Activated CD8-positive, alpha-beta T cell treated with anti-CD3 and anti-CD28 coated beads, Interleukin-2, amount 10 ng/mL, durations not matched to agents 7 days and 5 days (primary cell): ENCODE results near the gene PARP3. TPM values are rescaled to one million over a fixed set of nuclear protein-coding genes. Genes with fewer than 3 reads are reported as not detected.
"Not testable (repeated sequence)": the region's sequence is repeated elsewhere in the genome, so short reads cannot be mapped to it uniquely, and the experiment has no call there.

Source experiments
- ATAC-seq: fragments of 150-1000 bp; cut with Tn5 transposase; one replicate; pipeline ENCODE4 v1.10.0; 2021; ENCODE audit warnings: moderate library complexity
- CTCF ChIA-PET: fragments of 350-600 bp; sonication (Branson Sonifier 250); formaldehyde crosslinking; loops from one replicate; lab custom pipeline; 2021; ENCODE audit warnings: antibody characterized with exemption; lab: Charles Lee
- POLR2A ChIA-PET: fragments of 350-600 bp; sonication (Branson Sonifier 250); formaldehyde crosslinking; loops from one replicate; lab custom pipeline; 2021; ENCODE audit warnings: antibody characterized with exemption; lab: Charles Lee
- DNase-seq: peaks from one replicate; pipeline ENCODE4 v3.0.0-alpha.2; 2020
- H3K27ac Mint-ChIP-seq: one replicate; pipeline ENCODE4 v1.8.0; 2021; ENCODE audit warnings: mild to moderate bottlenecking, mixed read lengths
- H3K27me3 Mint-ChIP-seq: one replicate; pipeline ENCODE4 v1.8.0; 2021; ENCODE audit warnings: low read depth, mixed read lengths
- H3K36me3 Mint-ChIP-seq: one replicate; pipeline ENCODE4 v1.8.0; 2021; ENCODE audit warnings: low read depth, mixed read lengths
- H3K4me1 Mint-ChIP-seq: one replicate; pipeline ENCODE4 v1.8.0; 2021; ENCODE audit warnings: low read depth, mixed read lengths
- H3K4me3 Mint-ChIP-seq: one replicate; pipeline ENCODE4 v1.8.0; 2021; ENCODE audit warnings: mild to moderate bottlenecking, mixed read lengths
- H3K9me3 Mint-ChIP-seq: one replicate; pipeline ENCODE4 v1.8.0; 2022; ENCODE audit warnings: mixed read lengths; ENCODE audit not compliant: insufficient read depth
- total RNA-seq, 2 experiments: library from RNA; stranded (reverse); gene quantifications; one replicate each; pipeline ENCODE4 v1.2.3, GENCODE V29; 2021

Gene PARP3
- total RNA-seq, 2 experiments from 2014 or later: 18.8 to 20.4 TPM

- Mint-ChIP-seq H3K4me1 (peaks cover 28% of the 10 kb centered on the region), H3K36me3 (peaks cover 5% of the 10 kb centered on the region), H3K4me3 (peak overlapping the region; percentile 96), H3K9me3 (no peaks in the 10 kb centered on the region), H3K27me3 (no peaks in the 10 kb centered on the region), H3K27ac (peak overlapping the region; percentile 93)
- POLR2A ChIA-PET: interaction anchor here (0.8 to 4.0 kb wide), 7 partner anchors 10 to 340 kb away, joined by 3 to 65 read pairs (median 4); partner anchors contain the start of genes ABHD14A, ABHD14B, PARP3 and RPL29
- ATAC-seq (peak; percentile 1), DNase-seq (no peak)
- CTCF ChIA-PET: interaction anchor here (0.6 to 3.8 kb wide), 11 partner anchors 10 to 290 kb away, joined by 3 to 57 read pairs (median 9); partner anchors contain the start of genes ABHD14A, ABHD14B, DUSP7 and PARP3
Observed at GRCh38 chr3:51983578-51984268, 41.6 kb downstream of the PARP3 start.

GRCh38 chr3:51984269-51984647, 42.1 kb downstream of the PARP3 start:
- Mint-ChIP-seq H3K36me3 (peaks cover 5% of the 10 kb centered on the region), H3K9me3 (no peaks in the 10 kb centered on the region), H3K27ac (peak overlapping the region; percentile 93), H3K4me3 (peak overlapping the region; percentile 96), H3K4me1 (peaks cover 28% of the 10 kb centered on the region), H3K27me3 (no peaks in the 10 kb centered on the region)
- ATAC-seq (no peak), DNase-seq (no peak)
- CTCF ChIA-PET: interaction anchor here (1.3 to 3.8 kb wide), 4 partner anchors 10 to 42 kb away, joined by 4 to 57 read pairs (median 28); partner anchors contain the start of genes ABHD14A, ABHD14B, PARP3 and RPL29
- POLR2A ChIA-PET: interaction anchor here (2.3 to 4.0 kb wide), 2 partner anchors 9 to 10 kb away, joined by 19 to 65 read pairs; partner anchors contain the start of genes ABHD14A, ABHD14B and RPL29

GRCh38 chr3:51985063-51985462, 42.9 kb downstream of the PARP3 start:
- ChIA-PET POLR2A (interaction anchor here (4.0 kb wide), 1 partner anchor 8 kb away, joined by 65 read pairs; the partner anchor contains the start of gene RPL29), CTCF (interaction anchor here (1.3 to 3.8 kb wide), 2 partner anchors 9 to 16 kb away, joined by 4 to 36 read pairs; partner anchors contain the start of gene RPL29)
- DNase-seq: no peak
- peaks cover 5% of the 10 kb centered on the region for H3K36me3 Mint-ChIP-seq
- no peaks in the 10 kb centered on the region for H3K9me3 Mint-ChIP-seq
- H3K27me3 Mint-ChIP-seq: no peaks in the 10 kb centered on the region
- ATAC-seq: no peak
- H3K4me1 Mint-ChIP-seq: peaks cover 28% of the 10 kb centered on the region
- no peak overlapping the region for H3K4me3 Mint-ChIP-seq
- H3K27ac Mint-ChIP-seq: no peak overlapping the region

GRCh38 chr3:51986010-51986947, 44.1 kb downstream of the PARP3 start:
- CTCF ChIA-PET: interaction anchor here (0.9 to 1.7 kb wide), 3 partner anchors 12 to 33 kb away, joined by 3 to 5 read pairs (median 3); partner anchors contain the start of gene ABHD14B
- peaks cover 6% of the 10 kb centered on the region for H3K36me3 Mint-ChIP-seq
- H3K4me3 Mint-ChIP-seq: no peak overlapping the region
- H3K9me3 Mint-ChIP-seq: no peaks in the 10 kb centered on the region
- H3K27me3 Mint-ChIP-seq: no peaks in the 10 kb centered on the region
- peaks cover 25% of the 10 kb centered on the region for H3K4me1 Mint-ChIP-seq
- DNase-seq (no peak), ATAC-seq (no peak)
- peak overlapping the region; percentile 13 for H3K27ac Mint-ChIP-seq
- POLR2A ChIA-PET: interaction anchor here (1.7 kb wide), 1 partner anchor 9 kb away, joined by 8 read pairs; the partner anchor contains the start of gene RPL29

GRCh38 chr3:51987568-51987967, 45.4 kb downstream of the PARP3 start:
- peaks cover 15% of the 10 kb centered on the region for H3K36me3 Mint-ChIP-seq
- no peak overlapping the region for H3K27ac Mint-ChIP-seq
- ATAC-seq (no peak), DNase-seq (no peak)
- peaks cover 28% of the 10 kb centered on the region for H3K4me1 Mint-ChIP-seq
- ChIA-PET CTCF (interaction anchor here (1.7 kb wide), 1 partner anchor 14 kb away, joined by 5 read pairs; the partner anchor contains the start of gene ABHD14B), POLR2A (interaction anchor here (1.7 kb wide), 1 partner anchor 8 kb away, joined by 8 read pairs; the partner anchor contains the start of gene RPL29)
- no peaks in the 10 kb centered on the region for H3K9me3 Mint-ChIP-seq
- no peaks in the 10 kb centered on the region for H3K27me3 Mint-ChIP-seq
- no peak overlapping the region for H3K4me3 Mint-ChIP-seq

- CTCF ChIA-PET: no interaction called here
- POLR2A ChIA-PET: no interaction called here
- no peaks in the 10 kb centered on the region for H3K27me3 Mint-ChIP-seq
- no peak overlapping the region for H3K4me3 Mint-ChIP-seq
- peaks cover 22% of the 10 kb centered on the region for H3K36me3 Mint-ChIP-seq
- H3K4me1 Mint-ChIP-seq: peaks cover 30% of the 10 kb centered on the region
- H3K9me3 Mint-ChIP-seq: no peaks in the 10 kb centered on the region
- DNase-seq: no peak
- no peak for ATAC-seq
- H3K27ac Mint-ChIP-seq: peak overlapping the region; percentile 62
Observed at GRCh38 chr3:51988286-51989146, 46.4 kb downstream of the PARP3 start.

GRCh38 chr3:51990501-51990971, 48.4 kb downstream of the PARP3 start:
- ChIA-PET CTCF (interaction anchor here (1.6 to 1.8 kb wide), 2 partner anchors 16 to 49 kb away, joined by 6 read pairs; partner anchors contain the start of genes ABHD14A, ABHD14B and RRP9), POLR2A (interaction anchor here (5.6 kb wide), 1 partner anchor 7 kb away, joined by 65 read pairs; the partner anchor contains the start of gene ACY1)
- H3K4me3 Mint-ChIP-seq, DNase-seq, ATAC-seq, H3K27ac Mint-ChIP-seq, H3K27me3 Mint-ChIP-seq, H3K9me3 Mint-ChIP-seq: not testable (repeated sequence)
- H3K4me1 Mint-ChIP-seq: peaks cover 38% of the 10 kb centered on the region
- peaks cover 42% of the 10 kb centered on the region for H3K36me3 Mint-ChIP-seq

- peaks cover 47% of the 10 kb centered on the region for H3K4me1 Mint-ChIP-seq
- POLR2A ChIA-PET: interaction anchor here (0.5 to 5.6 kb wide), 4 partner anchors 9 to 65 kb away, joined by 3 to 65 read pairs (median 3); partner anchors contain the start of gene ACY1
- peaks cover 3% of the 10 kb centered on the region for H3K27me3 Mint-ChIP-seq
- H3K36me3 Mint-ChIP-seq: peaks cover 44% of the 10 kb centered on the region
- ATAC-seq (no peak), DNase-seq (no peak)
- CTCF ChIA-PET: interaction anchor here (1.0 to 5.2 kb wide), 5 partner anchors 9 to 51 kb away, joined by 3 to 36 read pairs (median 6); partner anchors contain the start of genes ABHD14A, ABHD14B, ACY1 and RRP9
- H3K4me3 Mint-ChIP-seq: no peak overlapping the region
- peak overlapping the region; percentile 20 for H3K27ac Mint-ChIP-seq
- no peaks in the 10 kb centered on the region for H3K9me3 Mint-ChIP-seq
Observed at GRCh38 chr3:51992017-51992682, 50.0 kb downstream of the PARP3 start.

- not testable (repeated sequence) for ATAC-seq
Observed at GRCh38 chr3:51993657-51994056, 51.5 kb downstream of the PARP3 start.

More at GRCh38 chr3:51993657-51994056, 51.5 kb downstream of the PARP3 start:
- H3K27me3 Mint-ChIP-seq, DNase-seq, H3K9me3 Mint-ChIP-seq: not testable (repeated sequence)
- peaks cover 47% of the 10 kb centered on the region for H3K4me1 Mint-ChIP-seq
- ChIA-PET POLR2A (interaction anchor here (5.6 kb wide), 1 partner anchor 10 kb away, joined by 65 read pairs; the partner anchor contains the start of gene ACY1), CTCF (interaction anchor here (1.0 to 5.2 kb wide), 3 partner anchors 9 to 20 kb away, joined by 6 to 36 read pairs (median 7); partner anchors contain the start of genes ABHD14B and ACY1)
- peak overlapping the region; percentile 100 for H3K4me3 Mint-ChIP-seq
- H3K36me3 Mint-ChIP-seq: peaks cover 44% of the 10 kb centered on the region
- peak overlapping the region; percentile 100 for H3K27ac Mint-ChIP-seq
